ENCODE measurements around the gene PPP4R2.

The PPP4R2 gene

GRCh38 chr3:73110530-73110929 is 113.9 kb downstream of the PPP4R2 start:
- TF ChIP-seq ZFX (IDR thresholded peaks at IDR 0.05) (no peak), CTCF (conservative IDR thresholded peaks at IDR 0.05) (no peak)
- H3K27ac ChIP-seq = no peak overlapping the region

GRCh38 chr3:73114711-73115110 is 118.1 kb downstream of the PPP4R2 start:
- TF ChIP-seq ZFX (IDR thresholded peaks at IDR 0.05) (no peak), CTCF (conservative IDR thresholded peaks at IDR 0.05) (no peak)
- no peak overlapping the region for H3K27ac ChIP-seq

- TF ChIP-seq CTCF (conservative IDR thresholded peaks at IDR 0.05) (no peak), ZFX (IDR thresholded peaks at IDR 0.05) (no peak)
These were observed 119.2 kb downstream of the PPP4R2 start for GRCh38 chr3:73115806-73116205.

More at GRCh38 chr3:73115806-73116205, 119.2 kb downstream of the PPP4R2 start:
- H3K27ac ChIP-seq = no peak overlapping the region

All from C4-2B (cell line).